Hypothalamus (tissue), 51 donors: ENCODE results near the gene SHQ1.
"Not testable (repeated sequence)": the region's sequence is repeated elsewhere in the genome, so short reads cannot be mapped to it uniquely, and the experiment has no call there.

Experiments
- DNase-seq, 51 donors: peaks; one replicate each; lab custom pipeline; 2025; lab: John Stamatoyannopoulos, UW

Gene SHQ1

DNA sequence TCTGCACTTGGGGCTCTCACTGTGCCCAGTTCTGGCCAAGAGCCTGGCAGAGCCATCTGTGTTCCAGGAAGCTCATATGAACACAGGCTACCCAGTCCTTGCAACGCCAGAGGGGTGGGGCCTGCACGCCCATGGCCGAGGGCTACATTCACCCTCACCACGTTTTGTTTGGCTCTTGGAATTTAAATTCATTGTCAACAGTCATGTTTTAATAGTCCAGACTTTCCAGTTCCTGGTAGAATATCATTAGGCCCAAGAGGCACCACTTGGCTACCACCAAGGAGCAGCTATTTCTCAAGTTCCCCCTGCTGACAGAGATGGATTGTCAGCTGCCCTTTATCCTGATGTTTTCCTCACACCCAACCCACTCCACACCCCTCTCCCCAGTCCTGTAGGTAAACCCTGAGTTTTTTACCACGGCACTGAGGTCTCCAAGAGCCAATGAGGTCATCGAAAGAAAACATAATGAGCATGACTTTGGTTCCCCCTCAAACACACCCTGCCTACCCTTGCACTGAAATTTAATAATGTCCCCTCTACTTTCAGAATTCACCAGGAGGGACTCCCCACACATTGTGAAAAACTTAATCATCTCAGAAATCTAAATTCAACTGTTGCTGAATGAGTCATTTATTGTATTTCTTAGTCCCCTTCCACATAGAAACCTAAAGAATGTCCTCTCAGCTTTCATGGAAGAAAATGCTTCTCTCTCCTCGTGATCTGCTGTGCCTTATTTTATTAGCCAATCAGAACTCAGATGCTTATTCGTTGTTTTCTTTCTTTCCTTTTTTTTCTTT, 125.1 kb downstream of the SHQ1 start:
- peak in 11 of 51 donors; percentile 3 to 30 (median 17) for DNase-seq

DNA sequence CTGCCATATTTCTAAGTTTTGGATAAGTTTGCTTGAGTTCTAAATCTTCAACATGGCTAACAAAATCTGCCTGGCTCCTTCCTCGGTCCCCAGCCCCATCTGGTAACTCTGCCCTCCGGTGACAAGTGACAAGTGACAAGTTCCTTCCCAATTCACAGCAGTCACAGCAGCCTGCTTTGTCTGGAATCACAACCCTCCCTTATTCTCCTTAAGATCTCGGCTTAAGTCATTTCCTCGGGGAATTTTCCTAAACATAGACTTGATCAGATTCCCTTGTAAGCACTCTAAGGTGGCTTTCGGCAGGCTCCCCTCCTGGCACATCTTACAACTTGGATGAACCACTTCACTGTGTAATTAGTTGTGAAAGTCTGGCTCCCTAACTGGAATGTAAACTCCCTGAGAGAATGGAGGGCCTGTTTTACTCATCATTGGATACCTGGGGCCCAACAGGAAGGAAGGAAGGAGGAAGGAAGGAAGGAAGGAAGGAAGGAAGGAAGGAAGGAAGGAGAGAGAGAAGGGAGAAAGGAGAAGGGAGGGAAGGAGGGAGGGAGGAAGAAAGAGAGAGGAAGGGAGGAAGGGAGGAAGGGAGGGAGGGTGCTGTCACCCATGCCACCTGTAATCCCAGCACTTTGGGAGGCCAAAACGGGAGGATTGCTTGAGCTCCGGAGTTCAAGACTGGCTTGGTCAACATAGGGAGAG, 126.4 kb downstream of the SHQ1 start:
- DNase-seq: no peak

- DNase-seq: no peak
Measured at GRCh38 chr3:72720566-72720965, 127.7 kb downstream of the SHQ1 start.

- no peak for DNase-seq
Measured at GRCh38 chr3:72719137-72719536, 129.1 kb downstream of the SHQ1 start.

DNA sequence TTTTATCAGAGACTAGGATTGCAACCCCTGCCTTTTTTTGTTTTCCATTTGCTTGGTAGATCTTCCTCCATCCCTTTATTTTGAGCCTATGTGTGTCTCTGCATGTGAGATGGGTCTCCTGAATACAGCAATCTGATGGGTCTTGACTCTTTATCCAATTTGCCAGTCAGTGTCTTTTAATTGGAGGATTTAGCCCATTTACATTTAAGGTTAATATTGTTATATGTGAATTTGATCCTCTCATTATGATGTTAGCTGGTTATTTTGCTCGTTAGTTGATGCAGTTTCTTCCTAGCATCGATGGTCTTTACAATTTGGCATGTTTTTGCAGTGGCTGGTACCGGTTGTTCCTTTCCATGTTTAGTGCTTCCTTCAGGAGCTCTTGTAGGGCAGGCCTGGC, 134.1 kb downstream of the SHQ1 start:
- not testable (repeated sequence) for DNase-seq

GRCh38 chr3:72710471-72710870, 137.8 kb downstream of the SHQ1 start:
- DNase-seq: not testable (repeated sequence)

- no peak for DNase-seq
Measured at GRCh38 chr3:72708441-72708840, 139.8 kb downstream of the SHQ1 start.

DNA sequence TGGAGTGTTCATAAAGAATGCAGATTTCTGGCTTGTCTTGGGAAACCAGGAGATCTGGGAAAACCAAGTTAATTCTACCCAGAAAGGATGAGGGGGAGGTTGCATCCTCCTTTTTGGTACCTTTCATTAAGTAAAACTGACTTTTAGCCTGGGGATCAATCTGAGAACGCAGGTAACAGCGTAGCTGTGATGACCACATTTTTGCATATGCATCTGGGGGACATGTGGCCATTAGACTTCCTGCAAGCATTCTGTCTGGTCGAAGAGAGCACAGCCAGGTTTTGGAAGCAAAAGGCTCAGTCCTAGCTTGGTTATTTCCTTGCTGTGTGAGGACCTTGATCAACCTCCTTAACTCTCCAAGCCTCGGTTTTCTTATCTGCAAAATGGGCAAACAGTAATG, 145.2 kb downstream of the SHQ1 start:
- DNase-seq: no peak

DNA sequence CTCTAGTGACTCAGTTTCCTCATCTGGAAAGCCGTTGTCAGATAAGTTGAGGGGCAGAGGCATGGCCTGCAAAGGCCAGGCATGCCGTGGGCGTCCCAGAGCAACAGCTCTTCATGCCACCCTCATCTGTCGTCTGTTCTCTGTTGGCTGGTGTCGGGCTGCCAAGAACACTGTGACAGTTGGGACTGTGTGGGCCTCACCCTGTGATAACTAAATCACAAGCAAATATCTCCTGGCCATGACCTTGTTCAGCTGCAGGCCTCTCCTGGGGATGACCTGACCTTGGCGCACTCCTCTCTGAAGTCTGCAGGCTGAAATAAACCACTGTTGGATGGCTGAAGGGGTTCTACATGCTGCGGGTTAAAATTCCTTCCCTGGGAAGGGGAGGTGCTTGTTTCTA, 145.9 kb downstream of the SHQ1 start:
- no peak for DNase-seq

DNA sequence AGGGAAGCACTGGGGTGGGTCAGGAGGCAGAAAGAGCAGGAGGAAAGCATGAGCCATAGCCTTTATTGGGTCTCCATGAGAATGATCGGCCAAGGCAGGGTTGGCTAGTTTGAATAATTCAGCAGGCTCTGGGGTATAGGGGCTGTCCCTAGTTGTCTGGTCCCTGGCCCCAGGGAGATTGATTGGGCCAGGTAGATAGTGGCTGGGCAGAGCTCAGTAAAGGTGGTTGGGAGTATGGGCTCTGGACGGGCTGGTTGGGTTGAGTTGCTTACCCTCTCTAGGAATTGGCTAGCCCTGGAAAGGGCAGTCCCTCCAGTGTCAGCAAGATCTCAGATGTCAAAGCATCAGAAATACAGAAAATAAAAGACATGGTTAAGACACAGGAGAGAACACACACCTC, 148.1 kb downstream of the SHQ1 start:
- DNase-seq: no peak

- no peak for DNase-seq
Measured at GRCh38 chr3:72699631-72700030, 148.6 kb downstream of the SHQ1 start.
